Fibroblast of lung (primary cell): ENCODE results near the gene MTRF1.

Source experiments
- CTCF ChIP-seq, 2 donors: IDR thresholded peaks in 1 of 2; conservative IDR thresholded peaks in 1 of 2; 1 replicate in 1 of 2; 2 replicates in 1 of 2; pipeline ENCODE4 v1.5.1; 2011 to 2012; ENCODE audit warnings: low read length in 2 of 2, control low read depth in 1 of 2, inconsistent platforms in 1 of 2, low read depth in 1 of 2, mild to moderate bottlenecking in 1 of 2
- EZH2 ChIP-seq: IDR thresholded peaks from 2 replicates; pipeline ENCODE4 v1.5.1; 2012; ENCODE audit warnings: low read length, control low read depth, mild to moderate bottlenecking; ENCODE audit errors: missing control alignments

GRCh38 chr13:41231025-41231677 is 32.2 kb downstream of the MTRF1 start:
- TF ChIP-seq CTCF (conservative IDR thresholded peaks at IDR 0.05 in 1 of 2, IDR thresholded peaks at IDR 0.05 in 1 of 2; ENCODE audit: low read depth in 1 of 2, low read length in 2 of 2) (no peak), EZH2 (no peak)
